Breast epithelium (tissue), 4 donors: ENCODE data around the gene CDC14A. TPM values are rescaled to one million over a fixed set of nuclear protein-coding genes. Genes with fewer than 3 reads are reported as not detected.

ENCODE experiments used
- DNase-seq, 2 donors: peaks; one replicate each; pipeline ENCODE4 v3.0.0-alpha.2; 2019; ENCODE audit warnings: low spot score in 2 of 2
- H3K27ac ChIP-seq, 2 donors: fragments of 200-600 bp; sonication (generic) in 1 of 2; one replicate each; pipeline ENCODE4 v1.5.1; 2016 to 2019; ENCODE audit warnings: mild to moderate bottlenecking in 1 of 2
- H3K27me3 ChIP-seq, 2 donors: fragments of 200-600 bp; sonication (generic) in 1 of 2; one replicate each; pipeline versions ENCODE4 v1.5.1 to v1.6.0; 2017 to 2019; ENCODE audit warnings: control low read depth in 1 of 2, mild to moderate bottlenecking in 1 of 2
- H3K36me3 ChIP-seq: fragments of 200-600 bp; one replicate; pipeline ENCODE4 v1.5.1; 2019
- H3K4me1 ChIP-seq, 2 donors: fragments of 200-600 bp; sonication (generic); one replicate each; pipeline ENCODE4 v1.5.1; 2016 to 2019; ENCODE audit warnings: control low read depth in 1 of 2
- H3K4me3 ChIP-seq, 3 donors: fragments of 200-600 bp; sonication (generic); 1 replicate in 2 of 3; 2 replicates in 1 of 3; pipeline ENCODE4 v1.5.1; 2016 to 2019; ENCODE audit warnings: mild to moderate bottlenecking in 3 of 3, moderate library complexity in 2 of 3
- H3K9me3 ChIP-seq, 2 donors: fragments of 200-600 bp; sonication (generic) in 1 of 2; one replicate each; pipeline ENCODE4 v1.5.1; 2016 to 2019; ENCODE audit warnings: control low read depth in 1 of 2
- CTCF ChIP-seq, 3 donors: fragments of 450-650 bp; IDR thresholded peaks; one replicate each; pipeline ENCODE4 v1.5.1; 2016 to 2017; ENCODE audit warnings: antibody characterized with exemption in 3 of 3, mild to moderate bottlenecking in 3 of 3, moderate library complexity in 3 of 3
- POLR2A ChIP-seq: fragments of 450-650 bp; IDR thresholded peaks from one replicate; pipeline ENCODE4 v1.6.1; 2016; ENCODE audit warnings: antibody characterized with exemption, mild to moderate bottlenecking, moderate library complexity
- POLR2AphosphoS5 ChIP-seq, 3 donors: sonication (generic); formaldehyde crosslinking; IDR thresholded peaks; one replicate each; pipeline ENCODE4 v1.6.1; 2017; ENCODE audit warnings: antibody characterized with exemption in 3 of 3
- intact Hi-C: fragments of 100-400 bp; cut with DNase I; formaldehyde crosslinking; loops from one replicate; pipeline ENCODE4 v1.15.1; 2023; ENCODE audit warnings: low total_unique reads
- total RNA-seq, 3 donors: library from RNA; depleted of rRNA; stranded (reverse); fragments of >200 nt; gene quantifications; one replicate each; pipeline ENCODE4 v1.1.0, GENCODE V29; 2016

Gene CDC14A
- total RNA-seq, 3 donors from 2014 or later = 16.5 to 49.3 (median 33.1) TPM

- H3K4me3 ChIP-seq = no peak overlapping the region
- H3K36me3 ChIP-seq = peaks cover 7% of the 10 kb centered on the region
- TF ChIP-seq POLR2AphosphoS5 (IDR thresholded peaks at IDR 0.05) (no peak), CTCF (IDR thresholded peaks at IDR 0.05) (no peak), POLR2A (no peak)
- no peak overlapping the region for H3K27ac ChIP-seq
- no peaks in the 10 kb centered on the region for H3K9me3 ChIP-seq
- no peaks in the 10 kb centered on the region for H3K4me1 ChIP-seq
- DNase-seq = no peak
- H3K27me3 ChIP-seq = no peaks in the 10 kb centered on the region
- intact Hi-C loops = loop anchor here (5.0 kb wide), 1 partner anchor 838 kb away; no protein-coding TSS in a partner anchor
These were observed 142.2 kb downstream of the CDC14A start for GRCh38 chr1:100494393-100495084.

- peaks cover 9% of the 10 kb centered on the region for H3K36me3 ChIP-seq
- TF ChIP-seq POLR2A (no peak), CTCF (IDR thresholded peaks at IDR 0.05) (no peak), POLR2AphosphoS5 (IDR thresholded peaks at IDR 0.05) (no peak)
- DNase-seq = no peak
- H3K27ac ChIP-seq = no peak overlapping the region
- H3K4me1 ChIP-seq = no peaks in the 10 kb centered on the region
- no peaks in the 10 kb centered on the region for H3K27me3 ChIP-seq
- intact Hi-C loops = loop anchor here (5.0 kb wide), 1 partner anchor 835 kb away; no protein-coding TSS in a partner anchor
- H3K9me3 ChIP-seq = no peaks in the 10 kb centered on the region
- H3K4me3 ChIP-seq = no peak overlapping the region
These were observed 144.6 kb downstream of the CDC14A start for GRCh38 chr1:100496896-100497295.

GRCh38 chr1:100497796-100498195, 145.5 kb downstream of the CDC14A start:
- no peaks in the 10 kb centered on the region for H3K4me1 ChIP-seq
- H3K4me3 ChIP-seq = no peak overlapping the region
- H3K9me3 ChIP-seq = no peaks in the 10 kb centered on the region
- TF ChIP-seq CTCF (IDR thresholded peaks at IDR 0.05) = no peak
- TF ChIP-seq POLR2AphosphoS5 (IDR thresholded peaks at IDR 0.05) = no peak
- TF ChIP-seq POLR2A = no peak
- H3K36me3 ChIP-seq = peaks cover 9% of the 10 kb centered on the region
- intact Hi-C loops = loop anchor here (5.0 kb wide), 1 partner anchor 835 kb away; no protein-coding TSS in a partner anchor
- DNase-seq = no peak
- H3K27me3 ChIP-seq = no peaks in the 10 kb centered on the region
- H3K27ac ChIP-seq = no peak overlapping the region

- no peak for DNase-seq
- Histone ChIP-seq H3K4me3 (no peak overlapping the region), H3K4me1 (no peaks in the 10 kb centered on the region), H3K27ac (no peak overlapping the region), H3K36me3 (peaks cover 9% of the 10 kb centered on the region), H3K27me3 (no peaks in the 10 kb centered on the region), H3K9me3 (no peaks in the 10 kb centered on the region)
- TF ChIP-seq POLR2A (no peak), CTCF (IDR thresholded peaks at IDR 0.05) (no peak), POLR2AphosphoS5 (IDR thresholded peaks at IDR 0.05) (no peak)
- intact Hi-C loops = loop anchor here (5.0 kb wide), 1 partner anchor 833 kb away; no protein-coding TSS in a partner anchor
These were observed 147.0 kb downstream of the CDC14A start for GRCh38 chr1:100499194-100499811.
